HCEC 1CT (cell line): ENCODE data around the gene COMMD6.

ENCODE experiments used
- DNase-seq: peaks from one replicate; pipeline ENCODE4 v3.0.0-alpha.2; 2017

Gene COMMD6

GRCh38 chr13:75518439-75519088, 19.1 kb downstream of the COMMD6 start:
- DNase-seq: no peak

GRCh38 chr13:75514080-75514995, 23.3 kb downstream of the COMMD6 start:
- peak; percentile 40 for DNase-seq

- no peak for DNase-seq
Observed at GRCh38 chr13:75513271-75513670, 24.4 kb downstream of the COMMD6 start.

GRCh38 chr13:75512253-75512652, 25.4 kb downstream of the COMMD6 start:
- DNase-seq: no peak

GRCh38 chr13:75511051-75511625, 26.5 kb downstream of the COMMD6 start:
- no peak for DNase-seq

GRCh38 chr13:75508002-75508548, 29.6 kb downstream of the COMMD6 start:
- DNase-seq: no peak

- DNase-seq: no peak
Observed at GRCh38 chr13:75507027-75508001, 30.3 kb downstream of the COMMD6 start.

GRCh38 chr13:75506018-75506417, 31.6 kb downstream of the COMMD6 start:
- DNase-seq: no peak

- DNase-seq: no peak
Observed at GRCh38 chr13:75505327-75505726, 32.3 kb downstream of the COMMD6 start.

GRCh38 chr13:75495938-75496337, 41.7 kb downstream of the COMMD6 start:
- peak; percentile 45 for DNase-seq

GRCh38 chr13:75494491-75494890, 43.1 kb downstream of the COMMD6 start:
- DNase-seq: no peak

- no peak for DNase-seq
Observed at GRCh38 chr13:75493156-75493555, 44.5 kb downstream of the COMMD6 start.

GRCh38 chr13:75492389-75492788, 45.3 kb downstream of the COMMD6 start:
- DNase-seq: no peak

GRCh38 chr13:75491376-75491775, 46.3 kb downstream of the COMMD6 start:
- no peak for DNase-seq

- DNase-seq: peak; percentile 81
Observed at GRCh38 chr13:75489502-75490263, 48.0 kb downstream of the COMMD6 start.

GRCh38 chr13:75486146-75487062, 51.2 kb downstream of the COMMD6 start:
- DNase-seq: no peak

GRCh38 chr13:75485286-75486062, 52.2 kb downstream of the COMMD6 start:
- DNase-seq: peak; percentile 57

GRCh38 chr13:75482820-75483079, 54.9 kb downstream of the COMMD6 start:
- DNase-seq: no peak

GRCh38 chr13:75482070-75482819, 55.4 kb downstream of the COMMD6 start, which contains the start of gene TBC1D4:
Gene TBC1D4, minus strand, starts transcription at chr13:75482169. Its CDS starts 402 bp downstream, at chr13:75481767.
- peak; percentile 88 for DNase-seq
